Neural crest cell (in vitro differentiated cells): ENCODE measurements around the gene DNM3. TPM values are rescaled to one million over a fixed set of nuclear protein-coding genes. Genes with fewer than 3 reads are reported as not detected.

Experiments
- DNase-seq: peaks from one replicate; pipeline ENCODE4 v3.0.0; 2021; ENCODE audit warnings: low read depth, mixed read lengths, low spot score
- H3K27ac Mint-ChIP-seq: one replicate; pipeline ENCODE4 v1.8.0; 2021; ENCODE audit warnings: mild to moderate bottlenecking, mixed read lengths; ENCODE audit not compliant: unreplicated experiment
- H3K27me3 Mint-ChIP-seq: 2 replicates; pipeline ENCODE4 v1.8.0; 2021; ENCODE audit warnings: low read depth, mild to moderate bottlenecking, mixed read lengths
- H3K36me3 Mint-ChIP-seq: 2 replicates; pipeline ENCODE4 v1.8.0; 2021; ENCODE audit warnings: low read depth, mild to moderate bottlenecking, mixed read lengths
- H3K4me1 Mint-ChIP-seq: 2 replicates; pipeline ENCODE4 v1.8.0; 2021; ENCODE audit warnings: mixed read lengths
- H3K4me3 Mint-ChIP-seq: one replicate; pipeline ENCODE4 v1.8.0; 2021; ENCODE audit warnings: mild to moderate bottlenecking, mixed read lengths
- H3K9me3 Mint-ChIP-seq: 2 replicates; pipeline ENCODE4 v1.8.0; 2021; ENCODE audit warnings: mixed read lengths
- CTCF ChIP-seq: fragments of 200-600 bp; sonication (generic); conservative IDR thresholded peaks from 2 replicates; pipeline ENCODE4 v1.5.0; 2021; ENCODE audit warnings: antibody characterized with exemption, mild to moderate bottlenecking
- total RNA-seq: library from RNA; stranded (reverse); gene quantifications from 2 replicates; pipeline ENCODE4 v1.2.1, GENCODE V29; 2021

The DNM3 gene
- total RNA-seq, 1 donor from 2014 or later: 3.5 TPM

- Mint-ChIP-seq H3K4me1 (peaks cover 14% of the 10 kb centered on the region), H3K27me3 (no peaks in the 10 kb centered on the region), H3K36me3 (no peaks in the 10 kb centered on the region), H3K9me3 (no peaks in the 10 kb centered on the region), H3K4me3 (no peak overlapping the region), H3K27ac (no peak overlapping the region)
- no peak for DNase-seq
- TF ChIP-seq CTCF: no peak
Measured at GRCh38 chr1:172241540-172241939, 400.2 kb downstream of the DNM3 start.

DNA sequence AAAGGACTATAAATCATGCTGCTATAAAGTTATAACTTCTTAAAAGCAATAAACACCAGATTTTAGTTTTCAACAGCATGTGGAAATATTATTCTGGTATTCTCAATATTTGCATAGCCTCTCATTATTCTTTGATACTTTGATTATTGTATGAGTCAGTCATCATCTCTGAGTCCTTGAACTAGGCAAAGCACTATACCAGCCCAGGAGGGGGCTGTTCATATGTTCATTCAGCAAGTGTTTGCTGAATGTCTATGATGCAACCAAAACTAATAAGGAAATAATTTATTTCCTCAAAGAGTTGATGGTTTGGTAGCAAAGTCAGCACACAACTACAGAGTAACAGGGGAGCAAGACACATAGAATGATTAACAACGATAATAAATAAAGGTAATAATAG, 403.6 kb downstream of the DNM3 start:
- Mint-ChIP-seq H3K36me3 (no peaks in the 10 kb centered on the region), H3K27ac (no peak overlapping the region), H3K4me1 (peaks cover 5% of the 10 kb centered on the region), H3K4me3 (no peak overlapping the region), H3K27me3 (no peaks in the 10 kb centered on the region), H3K9me3 (peaks cover 4% of the 10 kb centered on the region)
- no peak for DNase-seq
- no peak for TF ChIP-seq CTCF

DNA sequence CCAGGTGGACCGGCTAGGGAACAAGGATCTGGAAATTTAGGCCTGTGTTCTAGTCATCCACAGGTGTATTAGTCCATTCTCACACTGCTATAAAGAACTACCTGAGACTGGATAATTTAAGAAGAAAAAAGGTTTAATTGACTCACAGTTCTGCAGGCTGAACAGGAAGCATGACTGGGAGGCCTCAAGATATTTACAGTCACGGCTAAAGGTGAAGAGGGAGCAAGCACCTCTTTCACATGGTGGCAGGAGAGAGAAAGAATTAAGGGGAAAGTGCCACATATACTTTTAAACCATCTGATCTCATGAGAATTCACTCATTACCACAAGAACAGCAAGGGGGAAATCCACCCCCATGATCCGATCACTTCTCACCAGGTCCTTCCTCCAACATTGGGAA, 404.5 kb downstream of the DNM3 start:
- Mint-ChIP-seq H3K36me3 (no peaks in the 10 kb centered on the region), H3K9me3 (peaks cover 7% of the 10 kb centered on the region), H3K27ac (no peak overlapping the region)

DNA sequence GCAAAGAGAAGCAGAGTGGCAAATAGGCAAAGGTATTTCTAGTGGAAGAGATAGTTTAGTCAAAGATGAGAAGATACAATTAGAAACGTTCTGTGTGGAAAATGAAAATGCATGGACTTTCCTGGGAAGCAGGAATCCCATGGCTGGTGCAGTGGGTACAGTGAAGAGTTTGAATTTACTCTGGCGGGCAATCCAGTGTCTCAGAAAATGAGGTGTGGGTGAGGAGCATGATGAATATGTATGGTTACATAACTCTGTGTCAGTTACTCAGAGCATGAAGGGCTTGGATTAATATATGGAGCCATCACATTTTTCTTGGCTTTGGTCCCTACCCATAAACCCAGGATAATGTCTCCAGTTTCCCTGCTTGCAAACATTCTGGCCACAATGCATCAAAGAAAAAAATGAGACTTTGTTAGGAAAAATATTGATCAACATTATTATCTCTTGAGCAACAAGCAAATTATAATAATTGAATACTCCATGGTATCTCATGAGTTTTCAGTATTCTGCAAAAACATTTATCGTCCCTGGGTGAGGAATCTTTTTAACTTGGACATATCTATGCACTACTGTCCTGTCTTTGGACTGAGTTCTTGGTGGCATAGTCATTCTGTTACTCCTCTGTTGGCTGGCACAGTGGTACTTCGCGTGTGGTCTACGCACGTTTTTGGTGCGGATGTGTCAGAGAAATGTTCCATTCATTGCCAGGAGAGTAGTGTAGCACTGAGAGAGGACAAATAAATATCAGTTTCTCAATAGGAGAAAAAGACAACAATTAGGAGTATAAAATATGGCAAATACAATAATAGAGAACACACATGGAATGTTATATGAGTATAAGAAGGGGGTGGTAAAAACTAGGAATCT, 405.5 kb downstream of the DNM3 start:
- Mint-ChIP-seq H3K36me3 (no peaks in the 10 kb centered on the region), H3K4me1 (no peaks in the 10 kb centered on the region), H3K27ac (no peak overlapping the region), H3K4me3 (no peak overlapping the region), H3K27me3 (no peaks in the 10 kb centered on the region), H3K9me3 (peaks cover 7% of the 10 kb centered on the region)
- no peak for DNase-seq
- TF ChIP-seq CTCF: no peak

More for the DNA sequence above, 404.5 kb downstream of the DNM3 start:
- no peak for TF ChIP-seq CTCF
- no peak for DNase-seq
- Mint-ChIP-seq H3K27me3 (no peaks in the 10 kb centered on the region), H3K4me1 (no peaks in the 10 kb centered on the region), H3K4me3 (no peak overlapping the region)

- peaks cover 7% of the 10 kb centered on the region for H3K9me3 Mint-ChIP-seq
- H3K36me3 Mint-ChIP-seq: no peaks in the 10 kb centered on the region
- peaks cover 8% of the 10 kb centered on the region for H3K4me1 Mint-ChIP-seq
- H3K27me3 Mint-ChIP-seq: no peaks in the 10 kb centered on the region
- H3K4me3 Mint-ChIP-seq: no peak overlapping the region
- TF ChIP-seq CTCF: no peak
- no peak overlapping the region for H3K27ac Mint-ChIP-seq
- no peak for DNase-seq
Measured at GRCh38 chr1:172251486-172251885, 410.2 kb downstream of the DNM3 start.
